HG02610 (cell line): ENCODE measurements around the gene KIF19.

Source experiments
- ATAC-seq: cut with Tn5 transposase; IDR thresholded peaks from one replicate; pipeline ENCODE4 v1.9.1; 2021; ENCODE audit warnings: mild to moderate bottlenecking, moderate library complexity; ENCODE audit not compliant: unreplicated experiment

The KIF19 gene

GRCh38 chr17:74303305-74303704, 22.7 kb upstream of the KIF19 start:
- no peak for ATAC-seq

DNA sequence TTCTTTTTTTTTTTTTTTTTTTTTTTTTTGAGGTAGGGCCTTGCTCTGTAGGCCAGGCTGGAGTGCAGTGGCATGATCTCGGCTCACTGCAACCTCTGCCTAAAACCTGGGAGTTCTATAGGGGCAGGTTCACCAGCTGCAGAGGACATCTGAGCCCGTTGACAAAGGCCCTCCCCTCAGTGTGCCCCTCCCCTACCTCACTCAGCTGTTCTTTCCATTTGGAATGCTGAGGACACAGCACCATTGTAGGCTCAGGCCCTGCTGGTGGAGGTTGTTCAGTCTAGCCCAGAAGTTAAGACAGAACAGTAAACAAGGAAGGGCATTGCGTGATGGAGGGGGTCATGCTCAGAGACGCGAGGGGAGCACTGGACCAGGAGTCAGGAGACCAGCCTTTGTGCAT, 21.8 kb upstream of the KIF19 start:
- no peak for ATAC-seq

- ATAC-seq, result no peak
Measured at GRCh38 chr17:74305865-74306654, 20.0 kb upstream of the KIF19 start.

- ATAC-seq, result no peak
Measured at GRCh38 chr17:74307984-74308773, 17.8 kb upstream of the KIF19 start.

- no peak for ATAC-seq
Measured at GRCh38 chr17:74309902-74310301, 16.1 kb upstream of the KIF19 start.

DNA sequence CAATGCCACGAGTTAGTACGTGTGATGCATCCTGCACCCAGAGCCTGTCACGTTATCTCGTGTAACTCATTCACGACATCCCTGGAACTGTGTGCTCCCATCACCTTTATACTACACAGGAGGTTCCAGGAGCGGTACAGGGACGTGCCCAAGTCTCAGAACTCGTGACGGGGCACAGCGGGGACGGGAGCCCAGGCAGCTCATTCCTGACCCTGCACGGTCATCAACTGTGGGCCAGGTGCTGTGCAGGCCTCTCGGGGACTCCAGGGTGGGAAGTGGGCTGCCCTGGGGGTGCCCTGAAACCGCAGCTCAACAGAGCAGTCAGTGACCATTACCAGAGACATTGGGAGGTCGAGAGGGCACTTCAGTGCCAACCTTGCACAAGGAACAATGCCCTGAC, 11.1 kb upstream of the KIF19 start:
- no peak for ATAC-seq

- ATAC-seq, result no peak
Measured at GRCh38 chr17:74316220-74316619, 9.8 kb upstream of the KIF19 start.

DNA sequence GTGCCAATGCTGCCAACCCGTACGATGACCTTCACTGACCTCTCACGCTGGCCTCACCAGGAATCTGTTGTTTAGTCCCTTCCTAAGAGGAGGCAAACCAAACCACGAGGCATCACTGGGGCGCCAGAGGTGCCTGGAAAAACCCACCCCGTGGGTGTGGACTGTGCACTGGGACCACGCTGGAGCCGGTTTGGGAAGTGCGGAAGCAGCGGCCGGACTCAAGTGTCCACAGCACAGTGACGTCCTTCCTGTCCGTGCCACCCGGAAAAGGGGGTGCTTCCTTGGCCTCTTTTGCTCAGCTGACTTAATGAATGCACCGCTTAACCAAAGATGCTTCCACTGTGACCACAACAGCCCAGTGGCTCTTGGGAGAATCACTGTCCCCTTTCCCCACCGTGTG, 9.0 kb upstream of the KIF19 start:
- no peak for ATAC-seq

- ATAC-seq, result no peak
Measured at GRCh38 chr17:74318391-74318790, 7.6 kb upstream of the KIF19 start.

- ATAC-seq, result no peak
Measured at GRCh38 chr17:74324521-74324920, 1.5 kb upstream of the KIF19 start.

DNA sequence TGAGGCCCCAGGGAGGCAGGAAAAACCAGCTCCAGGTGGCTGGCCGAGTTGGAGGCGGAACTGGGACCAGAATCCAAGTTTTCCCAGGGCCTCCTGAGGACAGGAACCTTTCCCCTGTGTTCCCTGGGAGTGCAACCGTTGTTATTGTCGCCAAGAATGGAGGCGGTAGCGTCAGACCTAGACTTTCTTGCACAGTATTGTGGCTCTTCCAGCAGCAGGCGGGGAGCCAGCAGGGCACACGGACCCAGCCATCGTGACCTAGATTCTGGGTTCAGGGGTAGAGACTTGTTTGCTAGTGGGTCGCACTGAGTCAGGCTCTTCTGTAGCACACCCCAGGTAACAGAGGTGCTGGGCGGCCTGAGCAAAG, 667 bp upstream of the KIF19 start:
- ATAC-seq, result no peak

- ATAC-seq, result no peak
Measured at GRCh38 chr17:74326506-74326905, 480 bp downstream of the KIF19 start.

- no peak for ATAC-seq
Measured at GRCh38 chr17:74328487-74328886, 2.5 kb downstream of the KIF19 start.

GRCh38 chr17:74329378-74329777, 3.4 kb downstream of the KIF19 start:
- ATAC-seq, result no peak

GRCh38 chr17:74330446-74330845, 4.4 kb downstream of the KIF19 start:
- ATAC-seq, result no peak

GRCh38 chr17:74332017-74332650, 6.1 kb downstream of the KIF19 start:
- ATAC-seq, result no peak

DNA sequence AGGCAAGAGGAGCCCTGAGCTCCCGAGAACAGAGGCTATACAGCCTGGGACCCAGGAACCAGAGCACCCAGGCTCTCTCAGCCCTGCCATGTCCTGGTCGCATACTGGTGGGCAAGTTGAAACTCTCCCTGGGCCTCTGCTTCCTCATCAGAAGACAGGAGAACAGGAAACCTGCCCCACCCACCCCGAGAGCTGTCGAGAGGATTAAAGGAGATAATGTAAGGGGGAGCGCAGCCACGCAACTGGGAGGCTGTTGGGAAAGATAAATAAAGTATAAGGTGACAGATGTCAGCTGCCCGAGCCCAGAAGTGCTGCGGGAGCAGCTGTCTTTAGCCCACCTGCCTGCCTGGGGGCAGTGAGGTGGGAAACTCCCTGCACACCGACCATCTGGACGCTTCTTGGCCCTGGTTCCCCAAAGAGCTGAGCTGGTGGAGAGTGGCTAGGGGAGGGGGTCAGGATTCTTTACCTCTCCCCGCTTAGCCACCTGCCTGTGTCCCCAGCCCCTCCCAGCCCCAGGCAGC, 6.8 kb downstream of the KIF19 start:
- no peak for ATAC-seq

DNA sequence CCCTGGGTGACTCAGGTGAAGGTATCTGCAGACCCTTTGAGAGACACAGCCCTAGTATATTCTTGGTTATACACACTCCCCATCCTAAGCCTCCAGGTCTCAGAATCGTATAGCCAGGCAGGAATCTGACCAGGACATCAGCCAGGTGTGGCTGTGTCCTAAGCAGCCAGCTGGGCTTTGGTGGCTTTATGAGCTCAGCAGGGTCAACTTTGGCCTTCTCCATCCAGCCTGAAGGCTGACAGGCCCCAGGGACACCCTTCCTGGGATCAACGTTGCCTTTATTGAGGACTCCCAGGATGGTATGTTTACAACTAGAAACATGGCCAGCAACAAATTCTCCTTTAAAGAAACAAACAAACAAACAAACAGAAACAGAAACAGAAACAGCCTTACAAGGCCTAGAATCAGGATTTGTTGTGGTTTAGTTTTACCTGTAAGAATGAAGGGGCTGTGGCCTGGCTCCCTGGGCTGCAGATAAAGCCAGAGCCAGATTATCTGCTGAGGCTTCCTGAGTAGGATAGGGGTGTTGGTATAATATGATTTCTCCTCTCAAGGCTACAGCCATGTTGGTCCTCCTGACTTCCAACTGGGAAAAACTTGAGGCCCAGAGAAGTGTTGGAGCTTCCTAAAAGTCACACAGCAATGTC, 8.5 kb downstream of the KIF19 start:
- no peak for ATAC-seq

DNA sequence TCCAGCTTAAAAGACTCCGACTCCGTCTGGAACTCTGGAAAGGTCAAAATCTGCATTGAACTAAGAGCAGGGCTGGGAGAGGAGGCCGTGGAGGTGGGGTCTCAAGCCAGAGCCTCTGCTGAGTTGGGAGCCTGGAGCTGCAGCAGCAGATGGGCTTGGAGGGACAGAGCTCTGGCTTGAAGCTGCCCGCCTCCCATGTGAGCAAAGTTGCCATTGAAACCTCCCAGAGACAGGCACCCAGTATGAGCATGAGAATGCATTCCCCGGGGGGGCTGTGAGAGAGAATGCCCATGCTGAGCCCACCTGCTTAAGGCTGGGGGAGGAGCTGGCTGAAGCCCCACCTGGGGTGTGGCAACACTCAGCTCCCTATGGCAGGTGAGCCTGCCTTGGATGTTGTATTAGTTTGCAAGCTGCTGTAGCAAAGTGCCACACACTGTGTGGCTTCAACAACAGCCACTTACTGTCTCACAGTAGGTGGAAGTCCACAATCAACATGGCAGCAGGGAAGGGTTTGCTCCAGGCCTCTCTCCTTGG, 9.6 kb downstream of the KIF19 start:
- no peak for ATAC-seq

GRCh38 chr17:74336307-74336706, 10.3 kb downstream of the KIF19 start:
- ATAC-seq, result no peak
